ENCODE results near the gene JMJD7. TPM values are rescaled to one million over a fixed set of nuclear protein-coding genes. Genes with fewer than 3 reads are reported as not detected.

Gene JMJD7
- total and polyA plus RNA-seq, 9 of the 15 experiments (the other 6 are each of a cell fraction or from before 2014, with no cell fraction given) = 1.2 to 13.9 (median 6.1) TPM

DNA sequence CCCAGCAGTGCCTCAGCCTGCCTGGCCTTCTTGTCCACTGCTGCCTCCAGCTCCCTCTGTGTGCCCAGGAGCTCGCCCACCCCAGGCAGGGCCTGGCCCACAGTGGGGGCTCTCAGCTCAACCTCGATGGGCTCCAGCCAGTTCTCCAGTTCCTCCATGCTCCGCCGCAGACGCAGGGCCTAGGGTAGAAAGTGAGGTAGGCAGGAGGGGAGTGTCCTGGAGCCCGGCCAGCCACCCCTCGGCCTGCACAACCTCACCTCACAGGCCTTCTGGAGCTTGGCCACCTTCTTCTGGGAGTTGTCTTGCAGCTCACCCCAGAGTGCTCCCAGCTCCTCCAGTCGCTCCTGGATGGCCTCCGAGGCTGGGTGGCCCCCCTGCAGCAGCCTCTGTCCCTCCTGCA is 29.4 kb downstream of the JMJD7 start (continued):
- TF ChIP-seq RFX7 (CRISPR knock-in tag; IDR thresholded peaks at IDR 0.05) (no peak), RHOXF2B (CRISPR knock-in tag; conservative IDR thresholded peaks at IDR 0.05) (no peak)
- TF ChIP-seq, protein P1, sequence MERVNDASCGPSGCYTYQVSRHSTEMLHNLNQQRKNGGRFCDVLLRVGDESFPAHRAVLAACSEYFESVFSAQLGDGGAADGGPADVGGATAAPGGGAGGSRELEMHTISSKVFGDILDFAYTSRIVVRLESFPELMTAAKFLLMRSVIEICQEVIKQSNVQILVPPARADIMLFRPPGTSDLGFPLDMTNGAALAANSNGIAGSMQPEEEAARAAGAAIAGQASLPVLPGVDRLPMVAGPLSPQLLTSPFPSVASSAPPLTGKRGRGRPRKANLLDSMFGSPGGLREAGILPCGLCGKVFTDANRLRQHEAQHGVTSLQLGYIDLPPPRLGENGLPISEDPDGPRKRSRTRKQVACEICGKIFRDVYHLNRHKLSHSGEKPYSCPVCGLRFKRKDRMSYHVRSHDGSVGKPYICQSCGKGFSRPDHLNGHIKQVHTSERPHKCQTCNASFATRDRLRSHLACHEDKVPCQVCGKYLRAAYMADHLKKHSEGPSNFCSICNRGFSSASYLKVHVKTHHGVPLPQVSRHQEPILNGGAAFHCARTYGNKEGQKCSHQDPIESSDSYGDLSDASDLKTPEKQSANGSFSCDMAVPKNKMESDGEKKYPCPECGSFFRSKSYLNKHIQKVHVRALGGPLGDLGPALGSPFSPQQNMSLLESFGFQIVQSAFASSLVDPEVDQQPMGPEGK (CRISPR knock-in tag; IDR thresholded peaks at IDR 0.05; ENCODE audit: borderline replicate concordance) = no peak

DNA sequence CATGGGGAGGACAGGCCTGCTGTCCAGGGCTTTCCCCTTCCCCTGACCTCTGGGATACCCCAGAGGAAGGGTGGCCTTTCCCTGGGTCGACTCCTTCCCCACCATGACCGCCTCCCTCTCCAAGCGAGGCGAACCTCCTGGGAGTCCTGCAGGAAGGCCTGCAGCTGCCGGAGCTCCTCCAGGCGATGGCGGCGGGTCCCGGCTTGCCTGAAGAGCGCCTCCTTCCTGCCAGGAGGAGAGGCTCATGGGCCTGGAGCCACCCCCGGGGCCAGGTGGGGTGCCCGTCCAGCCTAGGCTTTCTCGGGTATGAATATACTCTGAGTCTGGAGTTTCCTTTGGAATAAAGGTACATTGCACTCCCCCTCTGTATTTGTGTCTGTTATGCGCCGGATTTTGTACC is 30.9 kb downstream of the JMJD7 start:
- ChIA-PET CTCF (ENCODE audit: low intra/inter-chr PET ratio) (interaction anchor here (0.6 kb wide), 1 partner anchor 943 kb away, joined by 3 read pairs; no protein-coding TSS in a partner anchor), POLR2A (no interaction called here)
- ATAC-seq (no peak), DNase-seq (ENCODE audit: extremely low read depth in 1 of 4, low spot score in 3 of 4) (no peak), FAIRE-seq (no peak)
- in situ Hi-C loops (cut with MboI) (no loop called here), intact Hi-C loops (cut with micrococcal nuclease) (no loop called here)
- no peak overlapping the region for H3K4me2 ChIP-seq (ENCODE audit: insufficient read depth, low read length)
- no peak overlapping the region for H2AFZ ChIP-seq (ENCODE audit: low read depth, low read length)
- H3K79me2 ChIP-seq (ENCODE audit: control insufficient read depth, insufficient read depth, low read length) = no peaks in the 10 kb centered on the region
- peaks cover 13% of the 10 kb centered on the region for H4K20me1 ChIP-seq (replicated peaks; ENCODE audit: control insufficient read depth, insufficient read depth, low read length)
- TF ChIP-seq, protein P2, sequence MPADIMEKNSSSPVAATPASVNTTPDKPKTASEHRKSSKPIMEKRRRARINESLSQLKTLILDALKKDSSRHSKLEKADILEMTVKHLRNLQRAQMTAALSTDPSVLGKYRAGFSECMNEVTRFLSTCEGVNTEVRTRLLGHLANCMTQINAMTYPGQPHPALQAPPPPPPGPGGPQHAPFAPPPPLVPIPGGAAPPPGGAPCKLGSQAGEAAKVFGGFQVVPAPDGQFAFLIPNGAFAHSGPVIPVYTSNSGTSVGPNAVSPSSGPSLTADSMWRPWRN (IDR thresholded peaks at IDR 0.05; ENCODE audit: low read depth) = no peak
- TF ChIP-seq, protein P3, sequence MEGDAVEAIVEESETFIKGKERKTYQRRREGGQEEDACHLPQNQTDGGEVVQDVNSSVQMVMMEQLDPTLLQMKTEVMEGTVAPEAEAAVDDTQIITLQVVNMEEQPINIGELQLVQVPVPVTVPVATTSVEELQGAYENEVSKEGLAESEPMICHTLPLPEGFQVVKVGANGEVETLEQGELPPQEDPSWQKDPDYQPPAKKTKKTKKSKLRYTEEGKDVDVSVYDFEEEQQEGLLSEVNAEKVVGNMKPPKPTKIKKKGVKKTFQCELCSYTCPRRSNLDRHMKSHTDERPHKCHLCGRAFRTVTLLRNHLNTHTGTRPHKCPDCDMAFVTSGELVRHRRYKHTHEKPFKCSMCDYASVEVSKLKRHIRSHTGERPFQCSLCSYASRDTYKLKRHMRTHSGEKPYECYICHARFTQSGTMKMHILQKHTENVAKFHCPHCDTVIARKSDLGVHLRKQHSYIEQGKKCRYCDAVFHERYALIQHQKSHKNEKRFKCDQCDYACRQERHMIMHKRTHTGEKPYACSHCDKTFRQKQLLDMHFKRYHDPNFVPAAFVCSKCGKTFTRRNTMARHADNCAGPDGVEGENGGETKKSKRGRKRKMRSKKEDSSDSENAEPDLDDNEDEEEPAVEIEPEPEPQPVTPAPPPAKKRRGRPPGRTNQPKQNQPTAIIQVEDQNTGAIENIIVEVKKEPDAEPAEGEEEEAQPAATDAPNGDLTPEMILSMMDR (IDR thresholded peaks at IDR 0.05 in 2 of 3, conservative IDR thresholded peaks at IDR 0.05 in 1 of 3; ENCODE audit: insufficient read depth in 2 of 3, low read depth in 1 of 3, low read length in 3 of 3) = peak in 2 of 3 experiments; percentile 26 to 45; a peak in 3 of 6 replicates
- no peaks in the 10 kb centered on the region for H3K9me1 ChIP-seq (ENCODE audit: control insufficient read depth, insufficient read depth, low read length)
- H3K9ac ChIP-seq (ENCODE audit: insufficient read depth in 1 of 2, low read depth in 2 of 2, low read length in 2 of 2) = no peak overlapping the region
- no peak overlapping the region for H3K4me3 ChIP-seq
- no peaks in the 10 kb centered on the region for H3K36me3 ChIP-seq (ENCODE audit: control insufficient read depth, insufficient read depth, low read length)
- H3K27ac ChIP-seq (ENCODE audit: extremely low read depth, low read depth, low read length) = no peak overlapping the region
- no peaks in the 10 kb centered on the region; the same call in 1 of the 2 replicates for H3K9me3 ChIP-seq (replicated peaks; ENCODE audit: control insufficient read depth, insufficient read depth, low read depth, low read length)
- H3K27me3 ChIP-seq (ENCODE audit: control insufficient read depth in 2 of 2, insufficient read depth in 2 of 2, low read length in 2 of 2) = peaks cover 56 to 94% of the 10 kb centered on the region in 2 experiments
- WGBS (ENCODE audit: insufficient coverage, low coverage, missing lambda C conversion rate) = 38% methylated on average over 13 of the region's 15 CpGs
- peaks cover 0 to 51% of the 10 kb centered on the region in 2 experiments; a peak in 2 of 5 replicates for H3K4me1 ChIP-seq (replicated peaks in 1 of 2; ENCODE audit: control insufficient read depth in 2 of 2, insufficient read depth in 2 of 2, low read length in 2 of 2)
- no TSS peak for BruUV-seq (replicated peaks)
